Mucosa of descending colon (tissue), 3 donors: ENCODE measurements around the gene PLEKHG5. TPM values are rescaled to one million over a fixed set of nuclear protein-coding genes. Genes with fewer than 3 reads are reported as not detected.

Experiments used
- ATAC-seq: fragments of 200-7000 bp; cut with Tn5 transposase; one replicate; pipeline ENCODE4 v1.9.1; 2020; ENCODE audit warnings: mild to moderate bottlenecking, moderate library complexity
- DNase-seq, 3 donors: peaks; one replicate each; pipeline ENCODE4 v3.0.0-alpha.2; 2020
- H3K36me3 ChIP-seq: fragments of 200-600 bp; one replicate; pipeline ENCODE4 v1.8.0; 2021; ENCODE audit warnings: low read depth, mild to moderate bottlenecking
- H3K4me1 ChIP-seq: fragments of 200-600 bp; one replicate; pipeline ENCODE4 v1.8.0; 2021; ENCODE audit warnings: low read depth, mild to moderate bottlenecking
- H3K4me3 ChIP-seq: fragments of 200-600 bp; one replicate; pipeline ENCODE4 v1.8.0; 2021; ENCODE audit warnings: mild to moderate bottlenecking
- H3K9me3 ChIP-seq: fragments of 200-600 bp; one replicate; pipeline ENCODE4 v1.8.0; 2021; ENCODE audit warnings: mild to moderate bottlenecking
- CTCF ChIP-seq: fragments of 200-600 bp; IDR thresholded peaks from one replicate; pipeline ENCODE4 v1.8.0; 2022; ENCODE audit warnings: antibody characterized with exemption, mild to moderate bottlenecking
- intact Hi-C, 2 donors: fragments of 100-400 bp; cut with DNase I in 1 of 2; cut with micrococcal nuclease in 1 of 2; formaldehyde crosslinking; loops; one replicate each; pipeline versions ENCODE4 v1.11.0 to v1.11.1; 2022; cut with DNase I, micrococcal nuclease
- total RNA-seq, 3 donors: library from RNA; stranded (reverse); fragmentation: NEBNext Ultra II Directional in 2 of 3; extraction: Animal tissue kit (Norgen Biotek cat#: 25700) in 2 of 3; gene quantifications; one replicate each; pipeline versions ENCODE4 v1.2.1 to v1.2.4, GENCODE V29; 2021 to 2023
- donor health status: DM: no; HTN: no; CAD: no; lungs with moderate emphysema.
- donor health status: DM: no; HTN: no; CAD: no.
- donor health status: DM: no; HTN: yes; CAD: no.

PLEKHG5 gene
- total RNA-seq, 3 donors from 2014 or later = 20.1 to 32.9 (median 20.2) TPM

- Histone ChIP-seq H3K4me3 (no peak overlapping the region), H3K4me1 (peaks cover 24% of the 10 kb centered on the region), H3K9me3 (no peaks in the 10 kb centered on the region), H3K36me3 (no peaks in the 10 kb centered on the region)
- ATAC-seq (no peak), DNase-seq (peak in 1 of 3 donors; percentile 53)
- TF ChIP-seq CTCF = no peak
- intact Hi-C loops = no loop called here
Measured at GRCh38 chr1:6444377-6444776, 47.1 kb downstream of the PLEKHG5 start.

GRCh38 chr1:6443339-6444115, 47.9 kb downstream of the PLEKHG5 start:
- Histone ChIP-seq H3K4me3 (no peak overlapping the region), H3K9me3 (no peaks in the 10 kb centered on the region), H3K4me1 (peaks cover 21% of the 10 kb centered on the region), H3K36me3 (no peaks in the 10 kb centered on the region)
- DNase-seq = peak in 1 of 3 donors; percentile 45
- no peak for ATAC-seq
- no peak for TF ChIP-seq CTCF
- intact Hi-C loops = no loop called here

- Histone ChIP-seq H3K36me3 (no peaks in the 10 kb centered on the region), H3K4me1 (peaks cover 6% of the 10 kb centered on the region), H3K9me3 (no peaks in the 10 kb centered on the region), H3K4me3 (no peak overlapping the region)
- no peak for DNase-seq
- no peak for TF ChIP-seq CTCF
- intact Hi-C loops = no loop called here
- ATAC-seq = no peak
Measured at GRCh38 chr1:6441586-6441985, 49.9 kb downstream of the PLEKHG5 start.

GRCh38 chr1:6440198-6441126, 51.0 kb downstream of the PLEKHG5 start:
- H3K4me3 ChIP-seq = no peak overlapping the region
- intact Hi-C loops = no loop called here
- peak; percentile 32 for TF ChIP-seq CTCF
- H3K9me3 ChIP-seq = no peaks in the 10 kb centered on the region
- no peaks in the 10 kb centered on the region for H3K36me3 ChIP-seq
- DNase-seq (peak; percentile 82 to 90 (median 87)), ATAC-seq (peak; percentile 86)
- peaks cover 6% of the 10 kb centered on the region for H3K4me1 ChIP-seq

GRCh38 chr1:6438047-6438525, 53.4 kb downstream of the PLEKHG5 start:
- intact Hi-C loops = no loop called here
- Histone ChIP-seq H3K36me3 (no peaks in the 10 kb centered on the region), H3K9me3 (no peaks in the 10 kb centered on the region), H3K4me1 (peaks cover 6% of the 10 kb centered on the region), H3K4me3 (no peak overlapping the region)
- peak; percentile 64 to 78 (median 74) for DNase-seq
- ATAC-seq = peak; percentile 70
- peak; percentile 97 for TF ChIP-seq CTCF
